Tibial nerve (tissue), 4 donors: ENCODE measurements around the gene LAIR1. TPM values are rescaled to one million over a fixed set of nuclear protein-coding genes. Genes with fewer than 3 reads are reported as not detected.
"Not testable (repeated sequence)": the region's sequence is repeated elsewhere in the genome, so short reads cannot be mapped to it uniquely, and the experiment has no call there.

Source experiments
- DNase-seq, 2 donors: peaks; one replicate each; pipeline ENCODE4 v3.0.0-alpha.2; 2019; ENCODE audit warnings: low spot score in 2 of 2
- H3K27ac ChIP-seq, 4 donors: fragments of 200-600 bp; sonication (generic) in 3 of 4; one replicate each; pipeline ENCODE4 v1.5.1; 2017 to 2019; ENCODE audit warnings: mild to moderate bottlenecking in 1 of 4
- H3K27me3 ChIP-seq, 2 donors: fragments of 200-600 bp; sonication (generic) in 1 of 2; one replicate each; pipeline versions ENCODE4 v1.5.1 to v1.6.0; 2017 to 2019
- H3K36me3 ChIP-seq, 3 donors: fragments of 200-600 bp; sonication (generic); one replicate each; pipeline ENCODE4 v1.5.1; 2018 to 2019
- H3K4me1 ChIP-seq, 4 donors: fragments of 200-600 bp; sonication (generic) in 3 of 4; one replicate each; pipeline ENCODE4 v1.5.1; 2017 to 2019
- H3K4me3 ChIP-seq, 4 donors: fragments of 200-600 bp; sonication (generic) in 3 of 4; one replicate each; pipeline ENCODE4 v1.5.1; 2017 to 2019; ENCODE audit warnings: mild to moderate bottlenecking in 1 of 4, moderate library complexity in 1 of 4
- H3K9me3 ChIP-seq, 4 donors: fragments of 200-600 bp; sonication (generic) in 3 of 4; one replicate each; pipeline ENCODE4 v1.5.1; 2017 to 2019
- CTCF ChIP-seq, 5 experiments: fragments of 200-600 bp in 3 of 5; fragments of 450-650 bp in 2 of 5; sonication (generic) in 3 of 5; IDR thresholded peaks; one replicate each; pipeline ENCODE4 v1.5.1; 2016 to 2019; ENCODE audit warnings: antibody characterized with exemption in 5 of 5, mild to moderate bottlenecking in 3 of 5, moderate library complexity in 2 of 5
- EP300 ChIP-seq, 2 donors: sonication (generic); formaldehyde crosslinking; IDR thresholded peaks; one replicate each; pipeline ENCODE4 v1.6.1; 2017; ENCODE audit warnings: antibody characterized with exemption in 2 of 2, mild to moderate bottlenecking in 1 of 2
- POLR2A ChIP-seq, 2 donors: fragments of 450-650 bp; IDR thresholded peaks; one replicate each; pipeline ENCODE4 v1.6.1; 2017; ENCODE audit warnings: antibody characterized with exemption in 2 of 2, mild to moderate bottlenecking in 2 of 2, moderate library complexity in 2 of 2
- WGBS, 2 donors: methylation state at CpG; one replicate each; pipeline ENCODE4 v1.1.5; 2018; 5-methylcytosine and 5-hydroxymethylcytosine counted together
- total RNA-seq, 4 donors: library from RNA; depleted of rRNA; stranded (reverse); fragments of >200 nt; gene quantifications; one replicate each; pipeline ENCODE4 v1.1.0, GENCODE V29; 2016

LAIR1 gene
- total RNA-seq, 4 donors from 2014 or later = 15.5 to 59.1 (median 31.1) TPM

DNA sequence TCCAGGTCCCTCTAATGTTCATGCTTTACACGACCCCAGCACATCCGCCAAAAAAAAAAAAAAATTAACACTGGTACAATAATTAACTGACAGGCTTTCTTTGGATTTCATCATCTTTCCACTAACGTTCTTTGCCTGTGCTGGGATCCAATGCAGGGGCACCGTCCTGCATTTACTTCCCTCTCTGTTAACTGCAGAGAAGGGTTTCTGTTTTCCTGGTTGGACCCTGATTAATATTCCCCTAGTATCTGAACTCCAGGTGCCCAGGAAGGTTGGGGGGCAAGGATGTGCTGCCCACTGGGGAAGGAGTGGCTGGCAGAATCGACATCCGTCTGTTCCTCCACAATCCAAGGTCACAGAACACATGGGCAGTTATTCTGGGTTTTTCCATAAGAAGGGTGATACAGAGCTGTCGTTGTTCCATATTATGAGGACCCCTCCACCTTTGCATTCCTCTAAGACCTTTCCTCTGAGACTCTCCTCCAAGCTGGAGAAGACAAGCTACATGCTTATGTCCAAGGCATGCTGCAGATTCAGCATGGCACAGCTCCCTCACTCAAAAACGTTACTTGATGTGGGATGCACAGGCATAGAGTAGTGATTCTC lies 4.5 kb upstream of the LAIR1 start:
- Histone ChIP-seq H3K9me3 (no peaks in the 10 kb centered on the region), H3K27ac (peak overlapping the region in 1 of 4 donors; percentile 55), H3K4me3 (peak overlapping the region in 2 of 4 donors; percentile 3 to 15), H3K27me3 (no peaks in the 10 kb centered on the region), H3K36me3 (no peaks in the 10 kb centered on the region), H3K4me1 (no peaks in the 10 kb centered on the region)
- no peak for TF ChIP-seq CTCF (IDR thresholded peaks at IDR 0.05)
- DNase-seq = no peak
- 47 to 49% methylated on average over 8 of the region's 8 CpGs for WGBS, 2 donors

- H3K4me3 ChIP-seq = no peak overlapping the region
- H3K27me3 ChIP-seq = no peaks in the 10 kb centered on the region
- 53 to 55% methylated on average over 6 of the region's 6 CpGs for WGBS, 2 donors
- DNase-seq = no peak
- no peaks in the 10 kb centered on the region for H3K36me3 ChIP-seq
- no peaks in the 10 kb centered on the region for H3K9me3 ChIP-seq
- no peak overlapping the region for H3K27ac ChIP-seq
- no peaks in the 10 kb centered on the region for H3K4me1 ChIP-seq
- TF ChIP-seq POLR2A (IDR thresholded peaks at IDR 0.05) (no peak), EP300 (IDR thresholded peaks at IDR 0.05) (no peak), CTCF (IDR thresholded peaks at IDR 0.05) (no peak)
Observed at GRCh38 chr19:54366811-54367210, 2.1 kb upstream of the LAIR1 start.

DNA sequence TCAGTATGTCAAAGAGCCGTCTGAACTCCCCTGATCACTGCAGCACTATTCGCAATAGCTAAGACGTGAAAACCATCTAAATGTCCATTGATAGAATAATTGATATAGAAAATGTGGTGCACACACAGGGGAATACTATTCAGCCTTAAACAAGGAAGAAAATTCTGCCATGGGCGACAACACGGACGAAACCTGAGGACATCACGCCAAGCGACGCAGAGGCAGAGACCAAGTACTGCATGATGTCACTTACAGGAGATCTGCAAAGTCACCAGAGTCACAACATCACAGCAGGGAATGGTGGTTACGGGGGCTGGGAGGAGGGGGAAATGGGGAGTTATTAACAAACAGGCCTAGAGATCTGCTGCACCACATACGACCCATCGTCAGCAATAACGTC lies 1.1 kb upstream of the LAIR1 start:
- not testable (repeated sequence) for DNase-seq, H3K4me3 ChIP-seq, H3K27ac ChIP-seq, H3K27me3 ChIP-seq, H3K4me1 ChIP-seq, H3K9me3 ChIP-seq, H3K36me3 ChIP-seq
- 87 to 88% methylated on average over 13 of the region's 13 CpGs for WGBS, 2 donors

GRCh38 chr19:54361680-54362422 lies 2.9 kb downstream of the LAIR1 start:
- H3K27ac ChIP-seq, H3K4me1 ChIP-seq, H3K27me3 ChIP-seq, H3K9me3 ChIP-seq, H3K36me3 ChIP-seq, DNase-seq: not testable (repeated sequence)
- 56 to 62% methylated on average over 5 to 8 of the region's 10 CpGs for WGBS, 2 donors
- H3K4me3 ChIP-seq = peak overlapping the region in 1 of 4 donors; percentile 43

GRCh38 chr19:54359149-54359820 lies 5.4 kb downstream of the LAIR1 start:
- not testable (repeated sequence) for H3K36me3 ChIP-seq, H3K27ac ChIP-seq, H3K4me1 ChIP-seq, H3K27me3 ChIP-seq, H3K4me3 ChIP-seq, H3K9me3 ChIP-seq, DNase-seq
- peak in 2 of 5 experiments; percentile 16 to 27 for TF ChIP-seq CTCF (IDR thresholded peaks at IDR 0.05)
- 7% methylated on average over 14 of the region's 21 CpGs; no CpG with 5 or more reads in 1 of the 2 donors for WGBS, 2 donors

- no peak for DNase-seq
- WGBS, 2 donors = 79 to 81% methylated on average over 16 of the region's 16 CpGs
- Histone ChIP-seq H3K4me1 (no peaks in the 10 kb centered on the region), H3K27me3 (no peaks in the 10 kb centered on the region), H3K27ac (no peak overlapping the region), H3K9me3 (no peaks in the 10 kb centered on the region), H3K4me3 (no peak overlapping the region), H3K36me3 (no peaks in the 10 kb centered on the region)
- TF ChIP-seq CTCF (IDR thresholded peaks at IDR 0.05) (no peak), POLR2A (IDR thresholded peaks at IDR 0.05) (no peak), EP300 (IDR thresholded peaks at IDR 0.05) (no peak)
Observed at GRCh38 chr19:54357381-54357780, 7.3 kb downstream of the LAIR1 start.
